Bronchial epithelial cell (primary cell): Measurements from ENCODE around the gene ARRB1. TPM values are rescaled to one million over a fixed set of nuclear protein-coding genes. Genes with fewer than 3 reads are reported as not detected.
A peak's percentile ranks its signal among the peaks of the same experiment; 100 is the strongest.

ENCODE experiments used
- DNase-seq: peaks from one replicate; pipeline ENCODE4 v3.0.0-alpha.2; 2010; ENCODE audit warnings: low read depth
- FAIRE-seq: peaks from 2 replicates; lab custom pipeline; 2011; peaks lifted over from hg19 to GRCh38; lab: Jason Lieb, UNC
- H3K27me3 ChIP-seq: 2 replicates; pipeline ENCODE4 v1.5.1; 2011; ENCODE audit warnings: low read length; ENCODE audit not compliant: control insufficient read depth, insufficient read depth
- H3K36me3 ChIP-seq: 2 replicates; pipeline ENCODE4 v1.5.1; 2011; ENCODE audit warnings: low read length; ENCODE audit not compliant: control insufficient read depth, insufficient read depth
- H3K4me3 ChIP-seq: 2 replicates; pipeline ENCODE4 v1.5.1; 2011; ENCODE audit warnings: mild to moderate bottlenecking, low read depth, low read length, control low read depth
- CTCF ChIP-seq: IDR thresholded peaks from 2 replicates; pipeline ENCODE4 v1.5.1; 2011; ENCODE audit warnings: mild to moderate bottlenecking, moderate library complexity, low read length, control low read depth, inconsistent platforms; ENCODE audit not compliant: insufficient read depth, severe bottlenecking
- total RNA-seq: library from RNA; depleted of rRNA; stranded (reverse); fragments of >200 nt; gene quantifications from 2 replicates; pipeline ENCODE4 v1.2.1, GENCODE V29; 2014

Gene ARRB1
- total RNA-seq, 1 donor from 2014 or later: 0.26 TPM

GRCh38 chr11:75281469-75282095, 69.9 kb downstream of the ARRB1 start:
- FAIRE-seq: peak; percentile 7
- no peaks in the 10 kb centered on the region for H3K36me3 ChIP-seq
- TF ChIP-seq CTCF: no peak

GRCh38 chr11:75280770-75281468, 70.5 kb downstream of the ARRB1 start:
- H3K36me3 ChIP-seq: no peaks in the 10 kb centered on the region
- FAIRE-seq: no peak
- no peak overlapping the region for H3K4me3 ChIP-seq
- H3K27me3 ChIP-seq: peaks cover 6% of the 10 kb centered on the region
- DNase-seq: no peak
- TF ChIP-seq CTCF: no peak

More at GRCh38 chr11:75281469-75282095, 69.9 kb downstream of the ARRB1 start:
- no peak for DNase-seq
- H3K4me3 ChIP-seq: no peak overlapping the region
- H3K27me3 ChIP-seq: peaks cover 4% of the 10 kb centered on the region

DNA sequence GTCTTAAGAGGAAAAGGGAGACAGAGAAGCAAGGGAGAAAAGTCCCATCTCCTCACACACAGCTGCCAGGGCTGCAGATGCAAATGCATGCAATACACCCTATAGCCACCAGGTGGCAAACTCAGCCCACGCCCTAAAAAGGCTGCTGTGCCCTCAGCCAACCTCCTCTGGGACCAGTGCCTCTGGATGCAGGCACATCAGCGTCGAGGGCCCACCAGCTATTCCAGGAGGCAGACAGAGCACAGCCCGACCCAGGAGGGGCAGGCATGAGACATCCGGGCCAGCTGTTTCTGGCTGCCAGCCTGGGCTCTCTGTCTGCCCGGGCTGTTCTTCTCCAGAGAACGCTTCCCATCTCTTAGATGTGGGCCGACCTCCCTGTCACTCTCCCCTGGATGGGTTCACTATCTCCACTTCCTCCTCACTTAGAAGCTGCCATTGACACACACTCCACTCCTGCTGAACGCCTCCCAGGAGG, 71.2 kb downstream of the ARRB1 start:
- Histone ChIP-seq H3K27me3 (peaks cover 6% of the 10 kb centered on the region), H3K36me3 (no peaks in the 10 kb centered on the region), H3K4me3 (no peak overlapping the region)
- DNase-seq: peak; percentile 46
- TF ChIP-seq CTCF: peak; percentile 98
- FAIRE-seq: peak; percentile 13

- Histone ChIP-seq H3K27me3 (peaks cover 6% of the 10 kb centered on the region), H3K4me3 (no peak overlapping the region), H3K36me3 (no peaks in the 10 kb centered on the region)
- no peak for FAIRE-seq
- DNase-seq: no peak
- no peak for TF ChIP-seq CTCF
Observed at GRCh38 chr11:75279273-75279672, 72.2 kb downstream of the ARRB1 start.

- Histone ChIP-seq H3K4me3 (no peak overlapping the region), H3K36me3 (no peaks in the 10 kb centered on the region), H3K27me3 (peaks cover 6% of the 10 kb centered on the region)
- no peak for DNase-seq
- no peak for TF ChIP-seq CTCF
- peak; percentile 43 for FAIRE-seq
Observed at GRCh38 chr11:75277991-75278790, 73.3 kb downstream of the ARRB1 start.
